Heart left ventricle (tissue), 13 donors: ENCODE results near the gene LRRFIP1.

Experiments used
- POLR2A ChIP-seq, 2 donors: fragments of 450-650 bp; IDR thresholded peaks; one replicate each; pipeline ENCODE4 v1.6.1; 2017; ENCODE audit warnings: antibody characterized with exemption in 2 of 2, mild to moderate bottlenecking in 2 of 2, moderate library complexity in 2 of 2
- TF ChIP-seq, protein P1 (sequence below), 12 donors: fragments of 200-600 bp; sonication (generic) in 4 of 12; IDR thresholded peaks; one replicate each; pipeline versions ENCODE4 v1.5.0 to v1.8.0; 2018 to 2022; ENCODE audit warnings: antibody characterized with exemption in 12 of 12, mild to moderate bottlenecking in 5 of 12
- donor health status: ischemic (EF 13 %, LVEDD 7.1; RV severe dilation, severe dysfunction).
- donor health status: DM: no; HTN: yes; CAD: no.
- donor health status: DM: no; HTN: no; CAD: no.
- donor health status: ischemic (EF 25% LVEDD 6.9; RV normal size, moderate dysfunction).
- donor health status: ischemic (EF 25% LVEDD 5.7; RV mildly dilated, moderate dysfunction).
- donor health status: ischemic (EF 35%, LVEDD 5.7; RV mildly dilated, moderate dysfunction).
- donor health status: nonischemic (EF 11% LVEDD 7.7; RV severe dilation, severe dysfunction).
- donor health status: DM: yes; HTN: yes; CAD: no.
- donor health status: PGD.
- donor health status: ischemic (EF 29% LVEDD 5.4; RV normal size, mild dysfunction).
- donor health status: nonischemic (EF 23%, LVEDD 6.1; RV moderate dilation, normal function).

DNA sequence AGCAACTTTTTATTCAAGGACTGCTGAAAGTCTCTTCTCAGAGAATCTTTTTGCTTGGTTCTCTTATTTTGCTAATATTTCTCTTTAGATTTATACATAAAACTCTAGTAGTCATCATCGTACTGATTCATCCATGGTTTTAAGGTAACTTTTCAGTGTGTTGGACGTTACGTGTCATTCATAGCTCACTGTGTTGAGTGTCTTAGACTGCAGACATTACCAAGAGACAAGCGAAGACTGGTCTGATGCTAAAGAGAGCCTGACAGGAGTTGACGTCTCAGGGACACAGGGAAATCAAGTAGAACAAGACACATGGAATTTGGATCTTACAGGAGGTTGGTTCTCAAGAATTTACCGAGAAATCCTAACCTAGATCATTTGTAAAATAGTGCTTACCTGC lies 196.7 kb downstream of the LRRFIP1 start:
- TF ChIP-seq, protein P1, sequence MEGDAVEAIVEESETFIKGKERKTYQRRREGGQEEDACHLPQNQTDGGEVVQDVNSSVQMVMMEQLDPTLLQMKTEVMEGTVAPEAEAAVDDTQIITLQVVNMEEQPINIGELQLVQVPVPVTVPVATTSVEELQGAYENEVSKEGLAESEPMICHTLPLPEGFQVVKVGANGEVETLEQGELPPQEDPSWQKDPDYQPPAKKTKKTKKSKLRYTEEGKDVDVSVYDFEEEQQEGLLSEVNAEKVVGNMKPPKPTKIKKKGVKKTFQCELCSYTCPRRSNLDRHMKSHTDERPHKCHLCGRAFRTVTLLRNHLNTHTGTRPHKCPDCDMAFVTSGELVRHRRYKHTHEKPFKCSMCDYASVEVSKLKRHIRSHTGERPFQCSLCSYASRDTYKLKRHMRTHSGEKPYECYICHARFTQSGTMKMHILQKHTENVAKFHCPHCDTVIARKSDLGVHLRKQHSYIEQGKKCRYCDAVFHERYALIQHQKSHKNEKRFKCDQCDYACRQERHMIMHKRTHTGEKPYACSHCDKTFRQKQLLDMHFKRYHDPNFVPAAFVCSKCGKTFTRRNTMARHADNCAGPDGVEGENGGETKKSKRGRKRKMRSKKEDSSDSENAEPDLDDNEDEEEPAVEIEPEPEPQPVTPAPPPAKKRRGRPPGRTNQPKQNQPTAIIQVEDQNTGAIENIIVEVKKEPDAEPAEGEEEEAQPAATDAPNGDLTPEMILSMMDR (IDR thresholded peaks at IDR 0.05) = no peak
- no peak for TF ChIP-seq POLR2A (IDR thresholded peaks at IDR 0.05)
